Panc1 (cell line): Measurements from ENCODE around the gene CDCA3. TPM values are rescaled to one million over a fixed set of nuclear protein-coding genes. Genes with fewer than 3 reads are reported as not detected.

ENCODE experiments used
- ATAC-seq: fragments of 200-7000 bp; cut with Tn5 transposase; 2 replicates; pipeline ENCODE4 v1.9.1; 2020; ENCODE audit warnings: mild to moderate bottlenecking, moderate library complexity
- BruUV-seq: library from RNA; stranded (reverse); fragments of 400-500 nt; replicated peaks from 2 replicates; lab custom pipeline; 2021; lab: Mats Ljungman, UMichigan
- CTCF ChIA-PET: fragments of 300-600 bp; sonication (Branson Sonifier 250); formaldehyde crosslinking; loops from one replicate; lab custom pipeline; 2022; ENCODE audit warnings: antibody characterized with exemption; lab: Charles Lee
- POLR2A ChIA-PET: fragments of 300-600 bp; sonication (Branson Sonifier 250); formaldehyde crosslinking; loops from one replicate; lab custom pipeline; 2022; ENCODE audit warnings: antibody characterized with exemption; lab: Charles Lee
- DNase-seq: peaks from one replicate; pipeline ENCODE4 v3.0.0-alpha.2; 2010; ENCODE audit warnings: low read depth, low spot score
- H3K27ac ChIP-seq: 2 replicates; pipeline ENCODE4 v1.5.1; 2011; ENCODE audit warnings: mild to moderate bottlenecking, low read length, inconsistent platforms
- H3K27me3 ChIP-seq: fragments of 200-500 bp; sonication (Bioruptor generic); 2 replicates; pipeline ENCODE4 v1.6.0; 2014; ENCODE audit warnings: low read length, inconsistent platforms; ENCODE audit not compliant: control insufficient read depth, insufficient read depth
- H3K36me3 ChIP-seq: fragments of 200-500 bp; sonication (Bioruptor generic); 2 replicates; pipeline ENCODE4 v1.5.1; 2014; ENCODE audit warnings: inconsistent platforms, mild to moderate bottlenecking, low read length, moderate library complexity; ENCODE audit not compliant: control insufficient read depth, insufficient read depth
- H3K4me1 ChIP-seq: 2 replicates; pipeline ENCODE4 v1.5.1; 2011; ENCODE audit warnings: inconsistent platforms, mild to moderate bottlenecking, low read length, moderate library complexity; ENCODE audit not compliant: control insufficient read depth, insufficient read depth
- H3K4me3 ChIP-seq, 2 experiments: 2 replicates each; pipeline ENCODE4 v1.5.1; 2011 to 2012; ENCODE audit warnings: low read depth in 2 of 2, low read length in 2 of 2, mild to moderate bottlenecking in 2 of 2, inconsistent platforms in 1 of 2, moderate library complexity in 1 of 2
- H3K9me3 ChIP-seq: fragments of 200-500 bp; sonication (Bioruptor generic); 2 replicates; pipeline ENCODE4 v1.5.1; 2014; ENCODE audit warnings: low read depth, mild to moderate bottlenecking, inconsistent platforms, low read length, moderate library complexity; ENCODE audit not compliant: control insufficient read depth, insufficient read depth
- POLR2AphosphoS5 ChIP-seq: IDR thresholded peaks from 2 replicates; pipeline ENCODE4 v1.6.1; 2012; ENCODE audit warnings: mild to moderate bottlenecking, low read depth, low read length, moderate library complexity
- SIN3A ChIP-seq: IDR thresholded peaks from 2 replicates; pipeline ENCODE4 v1.6.1; 2012; ENCODE audit warnings: low read depth, mild to moderate bottlenecking, low read length, moderate library complexity, borderline replicate concordance; ENCODE audit not compliant: insufficient read depth
- TCF7L2 ChIP-seq: IDR thresholded peaks from 2 replicates; pipeline ENCODE4 v1.6.1; 2011; ENCODE audit warnings: mild to moderate bottlenecking, low read depth, low read length, inconsistent platforms
- in situ Hi-C: cut with HindIII; loops from 2 replicates; pipeline ENCODE4 v1.10.0; 2016; ENCODE audit warnings: low sequenced_read_pairs, low pct_unique_long_range_greater_than_20kb
- intact Hi-C: fragments of 100-400 bp; cut with micrococcal nuclease; formaldehyde crosslinking; loops from one replicate; pipeline ENCODE4 v1.10.0; 2022; ENCODE audit not compliant: unreplicated experiment
- total RNA-seq: library from RNA; stranded (reverse); gene quantifications from one replicate; pipeline ENCODE4 v1.2.1, GENCODE V29; 2021; ENCODE audit not compliant: unreplicated experiment
- TF ChIP-seq, protein P1 (sequence below): fragments of 450-650 bp; IDR thresholded peaks from 2 replicates; pipeline ENCODE4 v1.5.1; 2017; ENCODE audit warnings: mild to moderate bottlenecking
- TF ChIP-seq, protein P2 (sequence below), 2 experiments: IDR thresholded peaks; 2 replicates each; pipeline ENCODE4 v1.6.1; 2011 to 2012; ENCODE audit warnings: low read depth in 2 of 2, control low read depth in 1 of 2, low read length in 1 of 2, mild to moderate bottlenecking in 1 of 2, moderate library complexity in 1 of 2; ENCODE audit not compliant: insufficient read depth in 1 of 2

CDCA3 gene
- total RNA-seq, 1 experiment from 2014 or later = 59.0 TPM

DNA sequence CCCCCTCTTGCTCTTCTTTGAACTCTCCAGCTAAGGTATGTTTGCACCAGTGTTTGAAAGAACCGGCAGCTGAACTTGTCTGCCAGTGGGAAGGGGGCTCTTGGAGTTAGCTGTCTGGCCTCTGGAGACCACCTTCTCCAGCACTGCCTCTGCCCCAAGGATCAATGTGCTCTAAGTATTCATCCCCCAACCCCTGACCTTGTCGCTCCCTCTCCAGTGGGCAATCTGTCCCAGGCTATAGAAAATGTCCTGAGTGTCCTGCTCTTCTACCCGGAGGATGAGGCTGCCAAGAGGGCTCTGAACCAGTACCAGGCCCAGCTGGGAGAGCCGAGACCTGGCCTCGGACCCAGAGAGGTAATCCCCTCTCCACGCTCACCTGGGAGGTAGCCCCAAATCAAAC lies 20.1 kb downstream of the CDCA3 start:
- POLR2A ChIA-PET = no interaction called here
- in situ Hi-C loops = no loop called here

DNA sequence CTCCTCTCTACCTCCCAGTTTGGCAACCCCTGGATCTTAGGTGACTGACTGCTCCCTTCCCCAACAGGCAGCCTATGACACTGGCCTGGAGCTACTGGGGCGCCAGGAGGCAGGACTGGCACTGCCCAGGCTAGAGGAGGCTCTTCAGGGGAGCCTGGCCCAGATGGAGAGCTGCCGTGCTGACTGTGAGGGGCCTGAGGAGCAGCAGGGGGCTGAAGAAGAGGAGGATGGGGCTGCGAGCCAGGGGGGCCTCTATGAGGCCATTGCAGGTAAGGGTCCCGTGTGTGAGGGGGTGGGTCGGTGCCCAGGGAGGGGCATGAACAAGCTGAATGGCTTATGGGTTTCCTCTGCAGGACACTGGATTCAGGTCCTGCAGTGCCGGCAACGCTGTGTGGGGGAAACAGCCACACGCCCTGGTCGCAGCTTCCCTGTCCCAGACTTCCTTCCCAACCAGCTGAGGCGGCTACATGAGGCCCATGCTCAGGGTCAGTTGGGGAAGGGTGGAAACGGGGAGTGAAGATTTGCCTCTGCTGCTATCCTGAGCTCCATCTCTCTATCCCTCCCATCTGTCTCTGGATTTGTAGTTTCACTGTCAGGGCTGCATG lies 20.7 kb downstream of the CDCA3 start:
- Histone ChIP-seq H3K36me3 (no peaks in the 10 kb centered on the region), H3K4me1 (peaks cover 4% of the 10 kb centered on the region; the same call in 1 of the 2 replicates), H3K4me3 (no peak overlapping the region), H3K27ac (no peak overlapping the region), H3K27me3 (no peaks in the 10 kb centered on the region), H3K9me3 (no peaks in the 10 kb centered on the region)
- CTCF ChIA-PET = no interaction called here
- in situ Hi-C loops (no loop called here), intact Hi-C loops (no loop called here)
- no peak for ATAC-seq
- DNase-seq = no peak
- POLR2A ChIA-PET = no interaction called here
- BruUV-seq = no TSS peak
- no peak for TF ChIP-seq SIN3A
- TF ChIP-seq POLR2AphosphoS5 = no peak
- TF ChIP-seq, protein P1, sequence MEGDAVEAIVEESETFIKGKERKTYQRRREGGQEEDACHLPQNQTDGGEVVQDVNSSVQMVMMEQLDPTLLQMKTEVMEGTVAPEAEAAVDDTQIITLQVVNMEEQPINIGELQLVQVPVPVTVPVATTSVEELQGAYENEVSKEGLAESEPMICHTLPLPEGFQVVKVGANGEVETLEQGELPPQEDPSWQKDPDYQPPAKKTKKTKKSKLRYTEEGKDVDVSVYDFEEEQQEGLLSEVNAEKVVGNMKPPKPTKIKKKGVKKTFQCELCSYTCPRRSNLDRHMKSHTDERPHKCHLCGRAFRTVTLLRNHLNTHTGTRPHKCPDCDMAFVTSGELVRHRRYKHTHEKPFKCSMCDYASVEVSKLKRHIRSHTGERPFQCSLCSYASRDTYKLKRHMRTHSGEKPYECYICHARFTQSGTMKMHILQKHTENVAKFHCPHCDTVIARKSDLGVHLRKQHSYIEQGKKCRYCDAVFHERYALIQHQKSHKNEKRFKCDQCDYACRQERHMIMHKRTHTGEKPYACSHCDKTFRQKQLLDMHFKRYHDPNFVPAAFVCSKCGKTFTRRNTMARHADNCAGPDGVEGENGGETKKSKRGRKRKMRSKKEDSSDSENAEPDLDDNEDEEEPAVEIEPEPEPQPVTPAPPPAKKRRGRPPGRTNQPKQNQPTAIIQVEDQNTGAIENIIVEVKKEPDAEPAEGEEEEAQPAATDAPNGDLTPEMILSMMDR = no peak
- no peak for TF ChIP-seq TCF7L2
- TF ChIP-seq, protein P2, sequence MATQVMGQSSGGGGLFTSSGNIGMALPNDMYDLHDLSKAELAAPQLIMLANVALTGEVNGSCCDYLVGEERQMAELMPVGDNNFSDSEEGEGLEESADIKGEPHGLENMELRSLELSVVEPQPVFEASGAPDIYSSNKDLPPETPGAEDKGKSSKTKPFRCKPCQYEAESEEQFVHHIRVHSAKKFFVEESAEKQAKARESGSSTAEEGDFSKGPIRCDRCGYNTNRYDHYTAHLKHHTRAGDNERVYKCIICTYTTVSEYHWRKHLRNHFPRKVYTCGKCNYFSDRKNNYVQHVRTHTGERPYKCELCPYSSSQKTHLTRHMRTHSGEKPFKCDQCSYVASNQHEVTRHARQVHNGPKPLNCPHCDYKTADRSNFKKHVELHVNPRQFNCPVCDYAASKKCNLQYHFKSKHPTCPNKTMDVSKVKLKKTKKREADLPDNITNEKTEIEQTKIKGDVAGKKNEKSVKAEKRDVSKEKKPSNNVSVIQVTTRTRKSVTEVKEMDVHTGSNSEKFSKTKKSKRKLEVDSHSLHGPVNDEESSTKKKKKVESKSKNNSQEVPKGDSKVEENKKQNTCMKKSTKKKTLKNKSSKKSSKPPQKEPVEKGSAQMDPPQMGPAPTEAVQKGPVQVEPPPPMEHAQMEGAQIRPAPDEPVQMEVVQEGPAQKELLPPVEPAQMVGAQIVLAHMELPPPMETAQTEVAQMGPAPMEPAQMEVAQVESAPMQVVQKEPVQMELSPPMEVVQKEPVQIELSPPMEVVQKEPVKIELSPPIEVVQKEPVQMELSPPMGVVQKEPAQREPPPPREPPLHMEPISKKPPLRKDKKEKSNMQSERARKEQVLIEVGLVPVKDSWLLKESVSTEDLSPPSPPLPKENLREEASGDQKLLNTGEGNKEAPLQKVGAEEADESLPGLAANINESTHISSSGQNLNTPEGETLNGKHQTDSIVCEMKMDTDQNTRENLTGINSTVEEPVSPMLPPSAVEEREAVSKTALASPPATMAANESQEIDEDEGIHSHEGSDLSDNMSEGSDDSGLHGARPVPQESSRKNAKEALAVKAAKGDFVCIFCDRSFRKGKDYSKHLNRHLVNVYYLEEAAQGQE (IDR thresholded peaks at IDR 0.05; ENCODE audit: insufficient read depth in 1 of 2, low read depth in 2 of 2, low read length in 1 of 2) = no peak

More for the DNA sequence above, 20.1 kb downstream of the CDCA3 start:
- H3K9me3 ChIP-seq = no peaks in the 10 kb centered on the region
- CTCF ChIA-PET = no interaction called here
- H3K4me3 ChIP-seq = no peak overlapping the region
- no peak overlapping the region for H3K27ac ChIP-seq
- DNase-seq (no peak), ATAC-seq (no peak)
- no TSS peak for BruUV-seq
- intact Hi-C loops = no loop called here
- H3K27me3 ChIP-seq = no peaks in the 10 kb centered on the region
- H3K4me1 ChIP-seq = peaks cover 4% of the 10 kb centered on the region; the same call in 1 of the 2 replicates
- TF ChIP-seq, protein P1 = no peak
- no peak for TF ChIP-seq SIN3A
- no peak for TF ChIP-seq POLR2AphosphoS5
- no peak for TF ChIP-seq TCF7L2
- TF ChIP-seq, protein P2 (IDR thresholded peaks at IDR 0.05; ENCODE audit: insufficient read depth in 1 of 2, low read depth in 2 of 2, low read length in 1 of 2) = no peak
- H3K36me3 ChIP-seq = no peaks in the 10 kb centered on the region
